ENCODE measurements around the gene PDE1A. TPM values are rescaled to one million over a fixed set of nuclear protein-coding genes. Genes with fewer than 3 reads are reported as not detected.

The PDE1A gene
- total and polyA plus RNA-seq, 10 of the 15 experiments (the other 5 are each of a cell fraction or from before 2014, with no cell fraction given) = 1.1 TPM; not detected in 9

DNA sequence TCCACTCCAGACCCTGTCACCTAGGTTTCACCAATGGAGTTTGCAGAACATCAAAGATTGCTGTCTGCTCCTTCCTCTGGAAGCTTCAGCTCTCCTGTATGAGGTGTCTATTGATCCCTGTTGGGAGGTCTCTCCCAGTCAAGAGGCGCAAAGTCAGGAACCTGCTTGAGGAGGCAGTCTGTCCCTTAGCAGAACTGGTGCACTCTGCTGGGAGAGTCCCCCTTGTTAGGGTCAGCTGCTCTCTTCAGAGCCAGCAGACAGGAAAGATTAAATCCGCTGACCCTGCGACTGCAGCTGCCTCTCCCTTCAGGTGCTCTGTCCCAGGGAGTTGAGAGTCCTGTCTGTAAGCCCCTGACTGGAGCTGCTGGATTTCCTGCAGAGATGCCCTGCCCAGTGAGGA lies 245.5 kb downstream of the PDE1A start (continued):
- TF ChIP-seq, protein P1, sequence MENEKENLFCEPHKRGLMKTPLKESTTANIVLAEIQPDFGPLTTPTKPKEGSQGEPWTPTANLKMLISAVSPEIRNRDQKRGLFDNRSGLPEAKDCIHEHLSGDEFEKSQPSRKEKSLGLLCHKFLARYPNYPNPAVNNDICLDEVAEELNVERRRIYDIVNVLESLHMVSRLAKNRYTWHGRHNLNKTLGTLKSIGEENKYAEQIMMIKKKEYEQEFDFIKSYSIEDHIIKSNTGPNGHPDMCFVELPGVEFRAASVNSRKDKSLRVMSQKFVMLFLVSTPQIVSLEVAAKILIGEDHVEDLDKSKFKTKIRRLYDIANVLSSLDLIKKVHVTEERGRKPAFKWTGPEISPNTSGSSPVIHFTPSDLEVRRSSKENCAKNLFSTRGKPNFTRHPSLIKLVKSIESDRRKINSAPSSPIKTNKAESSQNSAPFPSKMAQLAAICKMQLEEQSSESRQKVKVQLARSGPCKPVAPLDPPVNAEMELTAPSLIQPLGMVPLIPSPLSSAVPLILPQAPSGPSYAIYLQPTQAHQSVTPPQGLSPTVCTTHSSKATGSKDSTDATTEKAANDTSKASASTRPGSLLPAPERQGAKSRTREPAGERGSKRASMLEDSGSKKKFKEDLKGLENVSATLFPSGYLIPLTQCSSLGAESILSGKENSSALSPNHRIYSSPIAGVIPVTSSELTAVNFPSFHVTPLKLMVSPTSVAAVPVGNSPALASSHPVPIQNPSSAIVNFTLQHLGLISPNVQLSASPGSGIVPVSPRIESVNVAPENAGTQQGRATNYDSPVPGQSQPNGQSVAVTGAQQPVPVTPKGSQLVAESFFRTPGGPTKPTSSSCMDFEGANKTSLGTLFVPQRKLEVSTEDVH (IDR thresholded peaks at IDR 0.05; ENCODE audit: low read depth, partially characterized antibody) = no peak
- TF ChIP-seq RBBP5 (conservative IDR thresholded peaks at IDR 0.05) (no peak), MYC (IDR thresholded peaks at IDR 0.05; ENCODE audit: insufficient read depth, insufficient read length, insufficient replicate concordance, low read length, severe bottlenecking) (no peak), RUNX3 (IDR thresholded peaks at IDR 0.05; ENCODE audit: low read length) (no peak), FOXK2 (IDR thresholded peaks at IDR 0.05) (no peak)
- TF ChIP-seq, protein P2, sequence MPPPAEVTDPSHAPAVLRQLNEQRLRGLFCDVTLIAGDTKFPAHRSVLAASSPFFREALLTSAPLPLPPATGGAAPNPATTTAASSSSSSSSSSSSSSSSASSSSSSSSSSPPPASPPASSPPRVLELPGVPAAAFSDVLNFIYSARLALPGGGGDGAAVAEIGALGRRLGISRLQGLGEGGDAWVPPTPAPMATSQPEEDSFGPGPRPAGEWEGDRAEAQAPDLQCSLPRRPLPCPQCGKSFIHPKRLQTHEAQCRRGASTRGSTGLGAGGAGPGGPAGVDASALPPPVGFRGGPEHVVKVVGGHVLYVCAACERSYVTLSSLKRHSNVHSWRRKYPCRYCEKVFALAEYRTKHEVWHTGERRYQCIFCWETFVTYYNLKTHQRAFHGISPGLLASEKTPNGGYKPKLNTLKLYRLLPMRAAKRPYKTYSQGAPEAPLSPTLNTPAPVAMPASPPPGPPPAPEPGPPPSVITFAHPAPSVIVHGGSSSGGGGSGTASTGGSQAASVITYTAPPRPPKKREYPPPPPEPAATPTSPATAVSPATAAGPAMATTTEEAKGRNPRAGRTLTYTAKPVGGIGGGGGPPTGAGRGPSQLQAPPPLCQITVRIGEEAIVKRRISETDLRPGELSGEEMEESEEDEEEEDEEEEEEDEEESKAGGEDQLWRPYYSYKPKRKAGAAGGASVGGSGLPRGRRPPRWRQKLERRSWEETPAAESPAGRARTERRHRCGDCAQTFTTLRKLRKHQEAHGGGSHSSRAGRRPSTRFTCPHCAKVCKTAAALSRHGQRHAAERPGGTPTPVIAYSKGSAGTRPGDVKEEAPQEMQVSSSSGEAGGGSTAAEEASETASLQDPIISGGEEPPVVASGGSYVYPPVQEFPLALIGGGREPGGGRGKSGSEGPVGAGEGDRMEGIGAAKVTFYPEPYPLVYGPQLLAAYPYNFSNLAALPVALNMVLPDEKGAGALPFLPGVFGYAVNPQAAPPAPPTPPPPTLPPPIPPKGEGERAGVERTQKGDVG (CRISPR knock-in tag; IDR thresholded peaks at IDR 0.05) = no peak

- Histone ChIP-seq H3K27me3 (replicated peaks in 1 of 2; ENCODE audit: control insufficient read depth in 2 of 2, insufficient read depth in 2 of 2, low read length in 1 of 2) (no peaks in the 10 kb centered on the region), H4K20me1 (ENCODE audit: control insufficient read depth, insufficient read depth) (no peaks in the 10 kb centered on the region), H2AFZ (ENCODE audit: control insufficient read depth, low read depth, low read length) (no peak overlapping the region), H3K9ac (ENCODE audit: control insufficient read depth, insufficient read depth, low read length) (no peak overlapping the region), H3K4me3 (no peak overlapping the region), H3K36me3 (ENCODE audit: control insufficient read depth in 2 of 2, insufficient read depth in 2 of 2, low read length in 1 of 2) (no peaks in the 10 kb centered on the region), H3K79me2 (ENCODE audit: control insufficient read depth, insufficient read depth, low read length) (no peaks in the 10 kb centered on the region), H3K9me3 (replicated peaks; ENCODE audit: control insufficient read depth, insufficient read depth, low read length) (no peaks in the 10 kb centered on the region), H3K4me2 (ENCODE audit: control insufficient read depth, insufficient read depth) (no peak overlapping the region), H3K27ac (ENCODE audit: control insufficient read depth, insufficient read depth) (no peak overlapping the region), H3K4me1 (ENCODE audit: control insufficient read depth, insufficient read depth, low read length) (no peaks in the 10 kb centered on the region)
- POLR2A ChIA-PET = no interaction called here
- SMC1A ChIA-PET (ENCODE audit: uncharacterized antibody, unreplicated experiment) = interaction anchor here (2.4 kb wide), 1 partner anchor 470 kb away, joined by 7 read pairs; no protein-coding TSS in a partner anchor
- BruUV-seq (replicated peaks) = no TSS peak
- ATAC-seq = no peak
- no peak for FAIRE-seq
- intact Hi-C loops (cut with micrococcal nuclease; ENCODE audit: unreplicated experiment) = no loop called here
- CTCF ChIA-PET = interaction anchor here (1.5 kb wide), 1 partner anchor 10 kb away, joined by 3 read pairs; no protein-coding TSS in a partner anchor
- RAD21 ChIA-PET (ENCODE audit: unreplicated experiment) = no interaction called here
- no peak for DNase-seq (ENCODE audit: low read depth, low spot score)
- in situ Hi-C loops (cut with MboI) = loop anchor here (25.0 kb wide), 1 partner anchor 808 kb away; no protein-coding TSS in a partner anchor
- TF ChIP-seq, protein P3, sequence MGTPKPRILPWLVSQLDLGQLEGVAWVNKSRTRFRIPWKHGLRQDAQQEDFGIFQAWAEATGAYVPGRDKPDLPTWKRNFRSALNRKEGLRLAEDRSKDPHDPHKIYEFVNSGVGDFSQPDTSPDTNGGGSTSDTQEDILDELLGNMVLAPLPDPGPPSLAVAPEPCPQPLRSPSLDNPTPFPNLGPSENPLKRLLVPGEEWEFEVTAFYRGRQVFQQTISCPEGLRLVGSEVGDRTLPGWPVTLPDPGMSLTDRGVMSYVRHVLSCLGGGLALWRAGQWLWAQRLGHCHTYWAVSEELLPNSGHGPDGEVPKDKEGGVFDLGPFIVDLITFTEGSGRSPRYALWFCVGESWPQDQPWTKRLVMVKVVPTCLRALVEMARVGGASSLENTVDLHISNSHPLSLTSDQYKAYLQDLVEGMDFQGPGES (IDR thresholded peaks at IDR 0.05) = no peak
- TF ChIP-seq DPF2 (IDR thresholded peaks at IDR 0.05) (no peak), ZNF207 (IDR thresholded peaks at IDR 0.05; ENCODE audit: borderline replicate concordance) (no peak), BACH1 (IDR thresholded peaks at IDR 0.05; ENCODE audit: borderline replicate concordance) (no peak), BRCA1 (IDR thresholded peaks at IDR 0.05; ENCODE audit: low read depth, low read length) (no peak), SUPT20H (IDR thresholded peaks at IDR 0.05; ENCODE audit: borderline replicate concordance, control insufficient read depth, low read depth, low read length) (no peak), SIX5 (IDR thresholded peaks at IDR 0.05; ENCODE audit: low read depth, low read length, severe bottlenecking) (no peak)
- TF ChIP-seq, protein P4, sequence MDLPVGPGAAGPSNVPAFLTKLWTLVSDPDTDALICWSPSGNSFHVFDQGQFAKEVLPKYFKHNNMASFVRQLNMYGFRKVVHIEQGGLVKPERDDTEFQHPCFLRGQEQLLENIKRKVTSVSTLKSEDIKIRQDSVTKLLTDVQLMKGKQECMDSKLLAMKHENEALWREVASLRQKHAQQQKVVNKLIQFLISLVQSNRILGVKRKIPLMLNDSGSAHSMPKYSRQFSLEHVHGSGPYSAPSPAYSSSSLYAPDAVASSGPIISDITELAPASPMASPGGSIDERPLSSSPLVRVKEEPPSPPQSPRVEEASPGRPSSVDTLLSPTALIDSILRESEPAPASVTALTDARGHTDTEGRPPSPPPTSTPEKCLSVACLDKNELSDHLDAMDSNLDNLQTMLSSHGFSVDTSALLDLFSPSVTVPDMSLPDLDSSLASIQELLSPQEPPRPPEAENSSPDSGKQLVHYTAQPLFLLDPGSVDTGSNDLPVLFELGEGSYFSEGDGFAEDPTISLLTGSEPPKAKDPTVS (IDR thresholded peaks at IDR 0.05; ENCODE audit: low read depth, low read length) = no peak
These were observed 247.7 kb downstream of the PDE1A start for GRCh38 chr2:182179176-182179575.

Data from GM12878 (cell line).